HepG2 (cell line): Measurements from ENCODE around the gene CRIM1. TPM values are rescaled to one million over a fixed set of nuclear protein-coding genes. Genes with fewer than 3 reads are reported as not detected.

ENCODE experiments used
- ATAC-seq: fragments of 200-7000 bp; cut with Tn5 transposase; 3 replicates; pipeline ENCODE4 v1.9.1; 2020; ENCODE audit warnings: mild to moderate bottlenecking, moderate library complexity
- BruUV-seq: library from RNA; stranded (reverse); fragments of 400-500 nt; replicated peaks from 2 replicates; lab custom pipeline; 2021; lab: Mats Ljungman, UMichigan
- CTCF ChIA-PET: fragments of 300-600 bp; formaldehyde crosslinking; extraction: SDS; loops from one replicate; lab custom pipeline; 2021; ENCODE audit warnings: low total read pairs, inconsistent platforms, low intra/inter-chr PET ratio; lab: Yijun Ruan, JAX
- POLR2A ChIA-PET: fragments of 350-600 bp; sonication (Branson Sonifier 250); formaldehyde crosslinking; loops from one replicate; lab custom pipeline; 2020; ENCODE audit warnings: antibody characterized with exemption, inconsistent platforms; lab: Yijun Ruan, JAX
- DNase-seq: peaks from one replicate; pipeline ENCODE4 v3.0.0-alpha.2; 2015; ENCODE audit warnings: low spot score
- FAIRE-seq: peaks from 3 replicates; lab custom pipeline; 2011; peaks lifted over from hg19 to GRCh38; lab: Jason Lieb, UNC
- H2AFZ ChIP-seq: one replicate; pipeline ENCODE4 v1.6.1; 2011; ENCODE audit warnings: low read length, inconsistent platforms
- H3K27ac ChIP-seq: fragments of 300-600 bp; 3 replicates; pipeline ENCODE4 v1.8.0; 2011; ENCODE audit warnings: mixed run types, mild to moderate bottlenecking, mixed read lengths, low read length, inconsistent platforms; ENCODE audit not compliant: insufficient read depth; ENCODE audit errors: extremely low read length
- H3K27me3 ChIP-seq, 2 experiments: fragments of 200-600 bp in 1 of 2; 2 replicates in 1 of 2; 3 replicates in 1 of 2; pipeline versions ENCODE4 v1.6.0 to v1.8.0; 2011; ENCODE audit warnings: low read length in 2 of 2, mild to moderate bottlenecking in 2 of 2, moderate library complexity in 2 of 2, inconsistent platforms in 1 of 2; ENCODE audit not compliant: insufficient read depth in 2 of 2, control insufficient read depth in 1 of 2
- H3K36me3 ChIP-seq, 2 experiments: fragments of 200-600 bp in 1 of 2; replicated peaks in 1 of 2; 2 replicates in 1 of 2; 3 replicates in 1 of 2; pipeline versions ENCODE4 v1.5.1 to v1.8.0; 2011; ENCODE audit warnings: low read length in 2 of 2, inconsistent platforms in 1 of 2; ENCODE audit not compliant: insufficient read depth in 2 of 2, control insufficient read depth in 1 of 2
- H3K4me1 ChIP-seq: 2 replicates; pipeline ENCODE4 v1.5.1; 2012; ENCODE audit warnings: low read length, inconsistent platforms; ENCODE audit not compliant: insufficient read depth
- H3K4me2 ChIP-seq: 2 replicates; pipeline ENCODE4 v1.6.0; 2011; ENCODE audit warnings: low read depth, low read length, inconsistent platforms
- H3K4me3 ChIP-seq, 3 experiments: fragments of 200-600 bp in 1 of 3; sonication (generic), shearing (Covaris generic) in 1 of 3; replicated peaks in 1 of 3; 2 replicates each; pipeline ENCODE4 v1.5.1; 2011 to 2016; ENCODE audit warnings: low read length in 3 of 3, inconsistent platforms in 2 of 3, low read depth in 2 of 3, mild to moderate bottlenecking in 2 of 3, control low read depth in 1 of 3, mixed read lengths in 1 of 3; ENCODE audit not compliant: insufficient read depth in 1 of 3
- H3K79me2 ChIP-seq: one replicate; pipeline ENCODE4 v1.6.1; 2011; ENCODE audit warnings: low read length, inconsistent platforms; ENCODE audit not compliant: insufficient read depth
- H3K9ac ChIP-seq: 2 replicates; pipeline ENCODE4 v1.6.0; 2011; ENCODE audit warnings: mild to moderate bottlenecking, low read depth, low read length, inconsistent platforms; ENCODE audit not compliant: insufficient read depth
- H3K9me3 ChIP-seq: 2 replicates; pipeline ENCODE4 v1.5.1; 2012; ENCODE audit warnings: mild to moderate bottlenecking, low read length
- H4K20me1 ChIP-seq: 2 replicates; pipeline ENCODE4 v1.6.0; 2011; ENCODE audit warnings: inconsistent platforms, mild to moderate bottlenecking, low read length, moderate library complexity; ENCODE audit not compliant: insufficient read depth
- BCL6 ChIP-seq: IDR thresholded peaks from 2 replicates; pipeline ENCODE4 v1.6.1; 2016; ENCODE audit warnings: missing genetic modification reagents, missing compliant biosample characterization
- BRF2 ChIP-seq: sonication (generic); formaldehyde crosslinking; IDR thresholded peaks from 2 replicates; pipeline ENCODE4 v1.8.1; 2022; ENCODE audit warnings: mild to moderate bottlenecking, missing genetic modification reagents
- ELF3 ChIP-seq: IDR thresholded peaks from 2 replicates; pipeline ENCODE4 v1.6.1; 2016; ENCODE audit warnings: missing genetic modification reagents, missing compliant biosample characterization
- FOXA1 ChIP-seq, 2 experiments: fragments of 450-650 bp in 1 of 2; sonication (generic) in 1 of 2; formaldehyde crosslinking in 1 of 2; IDR thresholded peaks; 2 replicates each; pipeline versions ENCODE4 v1.4.0 to v1.6.1; 2016 to 2020; ENCODE audit warnings: missing genetic modification reagents in 1 of 2
- FOXJ3 ChIP-seq: sonication (generic); formaldehyde crosslinking; IDR thresholded peaks from 2 replicates; pipeline ENCODE4 v1.4.0; 2020; ENCODE audit warnings: missing genetic modification reagents, mild to moderate bottlenecking, borderline replicate concordance
- MTA3 ChIP-seq: sonication (generic); formaldehyde crosslinking; IDR thresholded peaks from 2 replicates; pipeline ENCODE4 v1.4.0; 2020; ENCODE audit warnings: missing genetic modification reagents
- PATZ1 ChIP-seq: sonication (generic); formaldehyde crosslinking; IDR thresholded peaks from 2 replicates; pipeline ENCODE4 v1.4.0; 2020; ENCODE audit warnings: missing genetic modification reagents
- POLR2G ChIP-seq: fragments of 200-400 bp; formaldehyde crosslinking; IDR thresholded peaks from 2 replicates; pipeline ENCODE4 v1.6.1; 2018; ENCODE audit warnings: mild to moderate bottlenecking, low read depth, low read length, moderate library complexity
- RCOR2 ChIP-seq: IDR thresholded peaks from 2 replicates; pipeline ENCODE4 v1.6.1; 2016; ENCODE audit warnings: missing biosample characterization, missing genetic modification reagents
- TRIM22 ChIP-seq: fragments of 450-650 bp; IDR thresholded peaks from 2 replicates; pipeline ENCODE4 v1.6.1; 2017
- ZNF17 ChIP-seq: sonication (generic); formaldehyde crosslinking; IDR thresholded peaks from 2 replicates; pipeline ENCODE4 v1.5.0; 2020; ENCODE audit warnings: mild to moderate bottlenecking, missing genetic modification reagents
- ZNF224 ChIP-seq: sonication (generic); formaldehyde crosslinking; IDR thresholded peaks from 2 replicates; pipeline ENCODE4 v1.5.0; 2020; ENCODE audit warnings: mild to moderate bottlenecking, missing genetic modification reagents
- ZNF232 ChIP-seq: sonication (generic); formaldehyde crosslinking; IDR thresholded peaks from 2 replicates; pipeline ENCODE4 v1.4.0; 2020; ENCODE audit warnings: missing genetic modification reagents, borderline replicate concordance
- ZNF431 ChIP-seq: sonication (generic); formaldehyde crosslinking; IDR thresholded peaks from 2 replicates; pipeline ENCODE4 v1.9.0; 2022; ENCODE audit warnings: missing genetic modification reagents, low read depth, mild to moderate bottlenecking, borderline replicate concordance
- ZNF547 ChIP-seq: sonication (generic); formaldehyde crosslinking; IDR thresholded peaks from 2 replicates; pipeline ENCODE4 v1.5.1; 2020; ENCODE audit warnings: mild to moderate bottlenecking, missing genetic modification reagents
- WGBS: methylation state at CpG from one replicate; pipeline ENCODE4 v1.1.6; 2017; ENCODE audit warnings: low lambda C conversion rate; 5-methylcytosine and 5-hydroxymethylcytosine counted together
- in situ Hi-C: cut with HindIII; loops from 2 replicates; pipeline ENCODE4 v1.10.0; 2017; ENCODE audit warnings: low pct_unique_long_range_greater_than_20kb; ENCODE audit not compliant: extremely low pct_ligation_motif_present
- intact Hi-C: fragments of 100-400 bp; cut with micrococcal nuclease; formaldehyde crosslinking; loops from one replicate; pipeline ENCODE4 v1.10.0; 2022; ENCODE audit not compliant: unreplicated experiment
- polyA plus RNA-seq, 8 experiments: library from polyadenylated mRNA; depleted of rRNA in 3 of 8; stranded (reverse) in 7 of 8; unstranded in 1 of 8; fragments of >200 nt; fragmentation: Illumina TruSeq in 4 of 8; extraction: Trizol in 4 of 8; gene quantifications; 2 replicates each; pipeline versions ENCODE4 v1.2.1 to v1.2.3, GENCODE V29; 2011 to 2016; ENCODE audit warnings: low read depth in 4 of 8, missing spikeins in 1 of 8, mixed read lengths in 1 of 8; ENCODE audit not compliant: insufficient read depth in 1 of 8
- total RNA-seq, 5 experiments: library from RNA; depleted of rRNA; stranded (reverse); fragments of >200 nt; fragmentation: Illumina TruSeq; extraction: Trizol; gene quantifications; 2 replicates each; pipeline ENCODE4 v1.2.3, GENCODE V29; 2016; ENCODE audit warnings: low read depth in 1 of 5
- TF ChIP-seq, protein P1 (sequence below): sonication (generic); formaldehyde crosslinking; IDR thresholded peaks from 2 replicates; pipeline ENCODE4 v1.4.0; 2020; ENCODE audit warnings: mild to moderate bottlenecking, missing genetic modification reagents
- TF ChIP-seq, protein P2 (sequence below): sonication (generic); formaldehyde crosslinking; IDR thresholded peaks from 2 replicates; pipeline ENCODE4 v1.5.0; 2020; ENCODE audit warnings: mild to moderate bottlenecking, missing genetic modification reagents, borderline replicate concordance

Gene CRIM1
- total and polyA plus RNA-seq, 2 of the 13 experiments (the other 11 are each of a cell fraction or from before 2014, with no cell fraction given), result 39.1 to 69.9 TPM

GRCh38 chr2:36355151-36355889 lies at the start of gene CRIM1 (continued):
- peak; percentile 82; the same call in 1 of the 2 replicates for TF ChIP-seq PATZ1
- no peak for TF ChIP-seq ZNF17
- TF ChIP-seq POLR2G, result peak; percentile 85
- TF ChIP-seq ZNF431 (CRISPR knock-in tag), result no peak
- no peak for TF ChIP-seq ELF3 (CRISPR knock-in tag)

- no peak for FAIRE-seq
- no peak for ATAC-seq
- in situ Hi-C loops, result no loop called here
- TF ChIP-seq RCOR2 (CRISPR knock-in tag) (no peak), TRIM22 (no peak), ZNF224 (CRISPR knock-in tag) (no peak), BRF2 (CRISPR knock-in tag) (no peak), BCL6 (no peak), FOXA1 (IDR thresholded peaks at IDR 0.05) (no peak), FOXA1 (CRISPR knock-in tag; IDR thresholded peaks at IDR 0.05) (no peak), ZNF232 (CRISPR knock-in tag) (no peak), FOXJ3 (CRISPR knock-in tag) (no peak), ZNF547 (CRISPR knock-in tag) (no peak), MTA3 (CRISPR knock-in tag) (no peak)
- TF ChIP-seq, protein P1, sequence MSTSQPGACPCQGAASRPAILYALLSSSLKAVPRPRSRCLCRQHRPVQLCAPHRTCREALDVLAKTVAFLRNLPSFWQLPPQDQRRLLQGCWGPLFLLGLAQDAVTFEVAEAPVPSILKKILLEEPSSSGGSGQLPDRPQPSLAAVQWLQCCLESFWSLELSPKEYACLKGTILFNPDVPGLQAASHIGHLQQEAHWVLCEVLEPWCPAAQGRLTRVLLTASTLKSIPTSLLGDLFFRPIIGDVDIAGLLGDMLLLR (CRISPR knock-in tag), result no peak
- TF ChIP-seq, protein P2, sequence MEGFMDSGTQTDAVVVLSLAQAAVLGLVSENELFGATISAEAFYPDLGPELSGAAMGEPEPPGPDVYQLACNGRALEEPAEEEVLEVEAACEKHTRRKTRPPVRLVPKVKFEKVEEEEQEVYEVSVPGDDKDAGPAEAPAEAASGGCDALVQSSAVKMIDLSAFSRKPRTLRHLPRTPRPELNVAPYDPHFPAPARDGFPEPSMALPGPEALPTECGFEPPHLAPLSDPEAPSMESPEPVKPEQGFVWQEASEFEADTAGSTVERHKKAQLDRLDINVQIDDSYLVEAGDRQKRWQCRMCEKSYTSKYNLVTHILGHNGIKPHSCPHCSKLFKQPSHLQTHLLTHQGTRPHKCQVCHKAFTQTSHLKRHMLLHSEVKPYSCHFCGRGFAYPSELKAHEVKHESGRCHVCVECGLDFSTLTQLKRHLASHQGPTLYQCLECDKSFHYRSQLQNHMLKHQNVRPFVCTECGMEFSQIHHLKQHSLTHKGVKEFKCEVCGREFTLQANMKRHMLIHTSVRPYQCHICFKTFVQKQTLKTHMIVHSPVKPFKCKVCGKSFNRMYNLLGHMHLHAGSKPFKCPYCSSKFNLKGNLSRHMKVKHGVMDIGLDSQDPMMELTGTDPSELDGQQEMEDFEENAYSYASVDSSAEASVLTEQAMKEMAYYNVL (CRISPR knock-in tag), result no peak
Observed at GRCh38 chr2:36307441-36307840, 48.1 kb upstream of the CRIM1 start.

More at GRCh38 chr2:36307441-36307840, 48.1 kb upstream of the CRIM1 start:
- H3K79me2 ChIP-seq, result no peaks in the 10 kb centered on the region
- no peak overlapping the region for H2AFZ ChIP-seq
- H3K27ac ChIP-seq, result no peak overlapping the region
- WGBS, result 5% methylated on average over 3 of the region's 3 CpGs
- no peaks in the 10 kb centered on the region for H3K9me3 ChIP-seq
- H3K4me1 ChIP-seq, result no peaks in the 10 kb centered on the region
- H3K4me3 ChIP-seq, result no peak overlapping the region
- H3K36me3 ChIP-seq, result no peaks in the 10 kb centered on the region
- DNase-seq, result no peak
- no TSS peak for BruUV-seq
- intact Hi-C loops, result no loop called here
- no peak overlapping the region for H3K9ac ChIP-seq
- no peak overlapping the region for H3K4me2 ChIP-seq
- ChIA-PET POLR2A (no interaction called here), CTCF (no interaction called here)
- H3K27me3 ChIP-seq, result no peaks in the 10 kb centered on the region
- no peaks in the 10 kb centered on the region for H4K20me1 ChIP-seq
